Gastroesophageal sphincter (tissue), 3 donors: ENCODE results near the gene BCAS3.

Source experiments
- EP300 ChIP-seq: sonication (generic); formaldehyde crosslinking; IDR thresholded peaks from one replicate; pipeline ENCODE4 v1.6.1; 2017; ENCODE audit warnings: antibody characterized with exemption, mild to moderate bottlenecking
- POLR2A ChIP-seq, 2 donors: fragments of 450-650 bp; IDR thresholded peaks; one replicate each; pipeline ENCODE4 v1.6.1; 2017; ENCODE audit warnings: antibody characterized with exemption in 2 of 2, mild to moderate bottlenecking in 2 of 2, moderate library complexity in 1 of 2
- TF ChIP-seq, protein P1 (sequence below), 4 experiments: fragments of 200-600 bp in 2 of 4; fragments of 450-650 bp in 2 of 4; sonication (generic) in 1 of 4; IDR thresholded peaks; one replicate each; pipeline ENCODE4 v1.5.1; 2017 to 2019; ENCODE audit warnings: antibody characterized with exemption in 4 of 4, mild to moderate bottlenecking in 2 of 4, moderate library complexity in 2 of 4

DNA sequence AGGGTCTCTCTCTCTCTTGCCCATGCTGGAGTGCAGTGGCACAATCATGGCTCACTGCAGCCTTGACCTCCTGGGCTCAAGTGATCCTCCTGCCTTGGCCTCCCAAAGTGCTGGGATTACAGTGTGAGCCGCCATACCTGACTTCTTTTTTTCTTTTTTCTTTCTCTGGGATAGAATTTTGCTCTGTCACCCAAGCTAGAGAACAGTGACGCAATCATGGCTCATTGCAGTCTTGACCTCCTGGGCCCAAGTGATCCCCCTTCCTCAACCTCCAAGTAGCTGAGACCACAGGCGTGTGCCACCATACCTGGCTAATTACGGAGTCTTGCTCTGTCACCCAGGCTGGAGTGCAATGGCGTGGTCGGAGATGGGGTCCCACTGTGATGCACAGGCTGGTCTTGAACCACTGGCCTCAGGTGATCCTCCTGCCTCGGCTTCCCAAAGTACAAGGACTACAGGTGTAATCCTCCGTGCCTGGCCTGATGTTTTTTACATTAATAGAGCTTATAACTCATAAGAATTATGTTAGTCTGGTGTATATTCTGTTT, 76.5 kb downstream of the BCAS3 start:
- TF ChIP-seq, protein P1, sequence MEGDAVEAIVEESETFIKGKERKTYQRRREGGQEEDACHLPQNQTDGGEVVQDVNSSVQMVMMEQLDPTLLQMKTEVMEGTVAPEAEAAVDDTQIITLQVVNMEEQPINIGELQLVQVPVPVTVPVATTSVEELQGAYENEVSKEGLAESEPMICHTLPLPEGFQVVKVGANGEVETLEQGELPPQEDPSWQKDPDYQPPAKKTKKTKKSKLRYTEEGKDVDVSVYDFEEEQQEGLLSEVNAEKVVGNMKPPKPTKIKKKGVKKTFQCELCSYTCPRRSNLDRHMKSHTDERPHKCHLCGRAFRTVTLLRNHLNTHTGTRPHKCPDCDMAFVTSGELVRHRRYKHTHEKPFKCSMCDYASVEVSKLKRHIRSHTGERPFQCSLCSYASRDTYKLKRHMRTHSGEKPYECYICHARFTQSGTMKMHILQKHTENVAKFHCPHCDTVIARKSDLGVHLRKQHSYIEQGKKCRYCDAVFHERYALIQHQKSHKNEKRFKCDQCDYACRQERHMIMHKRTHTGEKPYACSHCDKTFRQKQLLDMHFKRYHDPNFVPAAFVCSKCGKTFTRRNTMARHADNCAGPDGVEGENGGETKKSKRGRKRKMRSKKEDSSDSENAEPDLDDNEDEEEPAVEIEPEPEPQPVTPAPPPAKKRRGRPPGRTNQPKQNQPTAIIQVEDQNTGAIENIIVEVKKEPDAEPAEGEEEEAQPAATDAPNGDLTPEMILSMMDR (IDR thresholded peaks at IDR 0.05) = no peak
- no peak for TF ChIP-seq POLR2A (IDR thresholded peaks at IDR 0.05)
- TF ChIP-seq EP300 = no peak
